ENCODE data around the gene TMEM63A.

TMEM63A gene

DNA sequence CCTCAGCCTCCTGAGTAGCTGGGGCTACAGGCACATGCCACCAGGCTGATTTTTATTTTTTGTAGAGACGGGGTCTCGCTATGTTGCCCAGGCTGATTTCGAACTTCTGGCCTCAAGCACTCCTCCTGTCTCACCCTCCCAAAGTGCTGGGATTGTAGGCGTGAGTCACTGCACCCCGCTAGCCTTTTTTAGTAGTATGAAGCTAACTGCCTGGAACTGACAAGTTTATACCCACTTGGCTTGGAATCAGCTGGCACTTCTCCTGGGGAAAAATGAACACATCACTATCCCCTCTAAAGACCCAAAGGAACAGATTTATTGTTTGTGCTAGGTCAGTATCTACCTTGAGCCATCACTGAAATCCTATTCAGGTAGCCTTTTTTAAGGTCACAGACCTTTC, 19.0 kb downstream of the TMEM63A start:
- DNase-seq, result no peak

DNA sequence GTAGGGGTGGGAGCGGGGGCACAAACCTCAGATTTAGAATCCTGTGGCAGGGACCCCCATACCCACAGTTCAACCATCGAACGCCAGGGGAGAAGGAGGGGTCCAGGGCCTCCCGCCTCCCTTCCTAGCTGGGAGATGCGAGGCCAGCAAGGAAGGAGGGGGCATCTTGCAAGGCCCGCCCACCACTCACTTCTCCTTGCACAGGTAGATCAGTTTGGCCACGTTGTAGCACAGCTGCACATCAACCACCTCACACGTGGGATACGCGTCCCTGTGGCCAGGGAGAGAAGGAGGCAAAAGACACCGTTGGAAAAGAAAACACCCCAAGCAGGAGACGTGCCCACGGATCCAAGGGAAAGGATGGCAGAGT, 19.6 kb downstream of the TMEM63A start:
- no peak for DNase-seq

GRCh38 chr1:225861834-225862580, 20.2 kb downstream of the TMEM63A start:
- DNase-seq, result no peak

GRCh38 chr1:225860876-225861441, 21.2 kb downstream of the TMEM63A start:
- no peak for DNase-seq

DNA sequence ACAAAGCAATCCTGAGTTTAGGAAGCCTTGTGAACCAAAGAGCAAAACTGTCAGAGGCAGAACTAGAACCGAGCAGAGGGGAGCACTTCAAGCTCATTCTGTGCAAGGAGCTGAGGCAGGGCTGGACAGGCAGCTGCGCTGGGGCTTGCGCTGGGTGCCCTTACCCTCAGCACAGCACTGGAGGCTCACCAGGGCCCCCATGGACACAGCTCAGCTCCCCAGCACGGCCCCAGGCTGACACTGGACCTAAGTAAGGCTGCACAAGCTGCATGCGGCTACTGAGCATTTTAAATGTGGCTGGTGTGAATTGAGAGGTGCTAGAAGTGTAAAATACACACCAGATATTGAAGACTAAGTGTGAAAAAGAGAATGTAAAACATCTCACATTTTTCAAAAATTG, 22.1 kb downstream of the TMEM63A start:
- DNase-seq, result no peak

DNA sequence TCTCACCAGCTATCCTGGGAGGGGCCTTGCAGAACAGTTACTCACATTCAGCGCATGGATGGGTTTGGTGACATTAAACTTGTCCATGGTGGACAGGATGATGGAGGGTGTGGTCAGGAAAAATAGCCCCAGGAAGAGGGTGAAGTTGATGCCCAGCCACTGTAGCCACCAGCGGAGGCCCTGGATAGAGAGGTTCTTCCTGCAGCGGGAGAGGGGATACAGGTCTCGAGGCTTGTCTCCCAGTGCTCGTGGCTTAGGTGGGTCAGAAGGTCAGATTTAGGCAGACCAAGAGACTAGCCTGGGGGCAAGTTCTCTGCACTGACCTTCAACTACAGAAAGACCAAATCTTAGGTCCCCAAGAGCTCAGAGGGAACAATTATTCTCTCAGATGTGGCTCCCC, 23.0 kb downstream of the TMEM63A start:
- DNase-seq, result no peak

DNA sequence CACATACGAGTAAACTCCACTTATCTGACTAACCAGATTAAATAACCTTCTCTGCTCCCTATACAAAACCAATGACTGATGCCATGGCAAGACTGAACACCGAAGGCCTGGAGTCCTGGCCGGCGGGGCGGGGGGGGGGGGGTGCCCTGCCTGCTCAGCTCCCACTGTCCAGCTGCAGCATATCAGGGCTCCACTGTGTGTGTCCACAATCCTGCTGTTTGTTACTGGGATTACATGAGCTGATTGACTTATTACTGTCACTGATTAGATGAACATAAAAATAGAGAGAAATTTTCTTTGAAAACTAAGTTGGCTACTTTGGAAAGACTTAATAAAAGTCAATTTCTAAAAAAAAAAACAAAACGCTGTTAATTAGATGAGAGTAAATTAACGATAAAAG, 24.9 kb downstream of the TMEM63A start:
- DNase-seq, result no peak

- DNase-seq, result no peak
Observed at GRCh38 chr1:225855503-225856300, 26.5 kb downstream of the TMEM63A start.

DNA sequence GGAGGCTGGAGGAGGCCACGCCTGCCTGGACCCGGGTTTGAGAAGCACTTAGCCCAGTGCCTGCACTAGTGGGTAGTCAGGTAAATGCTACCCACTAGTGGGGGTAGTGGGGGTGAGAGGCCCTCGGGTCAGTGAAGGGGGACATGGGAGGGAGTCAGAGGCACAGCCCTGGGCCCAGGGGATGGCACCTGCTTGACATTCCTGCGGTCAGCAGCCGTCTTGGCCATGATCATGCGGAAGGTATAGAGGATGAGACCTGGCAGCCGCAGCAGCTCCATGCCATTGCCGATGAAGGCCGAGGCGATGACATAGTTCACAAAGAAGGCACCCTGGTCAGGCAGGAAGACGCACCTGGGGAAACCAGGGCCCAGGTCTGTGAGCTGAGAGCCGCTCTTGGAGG, 28.7 kb downstream of the TMEM63A start:
- no peak for DNase-seq

DNA sequence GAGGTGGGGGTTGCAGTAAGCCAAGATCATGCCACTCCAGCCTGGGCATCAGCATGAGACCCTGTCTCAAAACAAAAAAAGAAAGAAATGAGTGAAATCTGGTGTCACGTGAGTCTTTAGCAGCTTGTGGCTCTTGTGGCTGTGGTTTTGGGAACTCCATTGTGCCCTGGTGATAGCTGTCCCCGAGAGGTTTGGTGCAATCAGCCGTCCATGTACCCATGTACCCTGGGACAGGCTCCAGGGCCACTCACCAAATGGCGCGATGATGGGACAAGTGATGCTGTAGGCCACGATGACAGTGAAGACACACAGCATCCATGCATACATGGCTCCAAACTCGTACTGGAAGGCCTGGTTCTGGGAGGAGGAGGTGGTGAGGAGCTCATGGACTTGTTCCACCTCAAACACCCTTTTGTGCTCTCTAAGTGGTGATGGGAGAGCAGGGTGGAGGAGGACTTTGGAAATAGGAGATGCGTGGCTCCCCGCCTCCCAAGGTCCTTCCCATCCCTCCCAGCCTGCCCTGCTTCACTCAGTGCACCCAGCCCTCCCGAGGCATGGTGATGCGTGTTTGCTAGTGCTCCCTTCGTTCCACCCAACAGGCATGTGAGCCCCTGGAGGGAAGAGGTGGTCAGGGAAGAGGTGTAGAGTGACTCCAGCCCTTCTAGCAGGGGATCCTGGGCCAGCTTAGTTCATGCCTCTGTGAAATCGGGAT, 29.6 kb downstream of the TMEM63A start:
- no peak for DNase-seq

GRCh38 chr1:225851805-225852204, 30.4 kb downstream of the TMEM63A start:
- DNase-seq, result no peak

DNA sequence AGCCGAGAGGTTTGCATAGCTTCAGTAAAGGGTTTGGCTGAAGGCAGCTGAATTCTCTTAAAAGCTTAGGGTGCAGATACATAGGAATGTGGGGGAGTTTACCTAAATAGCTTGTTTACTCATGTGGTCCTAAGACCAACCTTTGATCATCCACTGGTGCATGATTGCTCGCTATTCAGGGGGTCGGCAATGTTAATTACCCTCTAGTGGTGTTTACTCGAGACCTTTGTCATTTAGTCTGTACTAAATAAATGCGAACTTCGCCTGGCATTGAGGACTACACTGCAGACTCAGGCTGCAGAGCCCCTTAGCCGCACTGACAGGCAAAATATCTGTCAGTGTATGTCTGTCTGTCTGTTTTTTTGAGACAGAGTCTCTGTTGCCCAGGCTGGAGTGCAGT, 31.8 kb downstream of the TMEM63A start:
- no peak for DNase-seq

DNA sequence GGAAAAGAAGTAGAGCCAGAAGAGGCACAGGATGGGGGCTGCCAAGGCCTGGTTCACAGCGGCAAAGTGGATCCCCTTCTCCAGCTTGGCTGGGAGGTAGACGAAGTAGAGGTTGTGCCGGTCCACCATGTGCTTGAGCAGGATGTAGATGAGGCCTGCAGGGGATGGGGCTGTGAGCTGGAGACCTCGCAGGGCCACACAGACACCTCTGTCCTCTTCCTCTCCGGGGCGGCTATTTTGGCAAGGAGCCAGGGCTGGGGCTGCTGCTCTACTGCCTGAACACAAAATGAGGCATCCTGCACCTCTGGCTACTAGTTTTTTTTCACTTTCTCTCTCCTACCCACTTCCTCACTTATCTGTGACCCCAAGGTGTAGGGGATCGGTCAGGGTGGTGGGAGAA, 32.3 kb downstream of the TMEM63A start:
- DNase-seq, result peak; percentile 49

DNA sequence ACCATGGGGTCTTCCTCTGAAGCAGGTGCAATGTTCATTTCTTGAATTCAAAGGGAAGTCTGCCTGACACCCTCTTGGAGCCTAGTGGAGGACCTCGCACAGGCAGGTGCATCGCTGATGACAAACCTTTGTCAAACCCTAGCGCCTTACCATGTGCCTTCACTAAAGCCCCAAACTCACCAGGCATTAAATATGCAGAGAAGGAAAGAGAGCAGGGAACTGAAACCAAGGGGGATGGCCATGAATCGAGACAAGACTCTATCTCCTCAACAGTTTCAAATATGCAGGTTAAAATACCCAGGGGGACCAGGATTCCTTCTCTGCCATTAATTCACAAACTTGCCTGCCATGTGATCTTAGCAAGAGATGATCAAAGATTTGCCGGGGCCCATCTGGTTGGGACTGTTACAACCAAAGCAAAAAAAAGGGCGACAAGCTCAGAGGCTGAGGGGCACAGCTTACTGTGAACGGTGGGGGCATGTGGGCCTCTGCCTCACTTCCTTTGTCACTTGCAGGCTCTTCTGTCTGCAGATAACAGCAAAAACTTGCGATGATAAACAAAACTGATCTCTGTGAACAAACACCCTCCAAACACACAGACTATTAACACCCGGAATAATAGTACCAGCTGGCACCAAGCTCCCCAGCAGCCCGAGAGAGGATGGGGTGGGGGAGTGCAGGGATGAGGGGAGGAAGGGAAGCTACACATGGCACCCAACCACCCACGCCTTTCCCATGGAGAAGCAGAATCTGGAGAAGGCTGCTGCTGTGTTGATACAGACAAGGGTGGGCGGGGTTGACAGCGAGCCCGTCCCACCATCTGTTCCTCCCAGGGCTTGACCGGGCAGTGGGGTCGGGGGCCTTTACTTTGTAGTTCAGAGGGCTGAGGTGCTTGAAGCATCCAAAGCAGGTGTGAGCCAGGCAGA, 33.9 kb downstream of the TMEM63A start:
- DNase-seq, result peak; percentile 53

DNA sequence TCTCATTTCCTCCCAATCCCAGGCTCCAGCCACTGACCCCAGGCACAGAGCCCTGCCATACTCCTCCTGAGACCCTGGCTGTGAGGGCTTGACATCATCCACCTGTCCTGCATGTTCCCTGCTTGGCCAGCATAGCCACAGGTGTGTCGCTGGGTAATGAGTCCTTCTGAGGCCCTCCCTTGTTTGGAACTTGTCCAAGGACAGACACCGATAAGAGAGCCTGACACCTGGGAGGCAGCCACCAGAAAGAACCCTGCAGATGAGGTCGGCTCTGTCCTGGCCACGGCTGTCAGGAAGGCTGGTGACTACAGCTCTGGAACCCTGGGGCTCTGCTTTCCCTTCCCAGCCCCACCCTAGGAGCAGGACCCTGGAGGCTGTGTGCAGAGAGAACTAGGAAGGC, 34.6 kb downstream of the TMEM63A start:
- no peak for DNase-seq

DNA sequence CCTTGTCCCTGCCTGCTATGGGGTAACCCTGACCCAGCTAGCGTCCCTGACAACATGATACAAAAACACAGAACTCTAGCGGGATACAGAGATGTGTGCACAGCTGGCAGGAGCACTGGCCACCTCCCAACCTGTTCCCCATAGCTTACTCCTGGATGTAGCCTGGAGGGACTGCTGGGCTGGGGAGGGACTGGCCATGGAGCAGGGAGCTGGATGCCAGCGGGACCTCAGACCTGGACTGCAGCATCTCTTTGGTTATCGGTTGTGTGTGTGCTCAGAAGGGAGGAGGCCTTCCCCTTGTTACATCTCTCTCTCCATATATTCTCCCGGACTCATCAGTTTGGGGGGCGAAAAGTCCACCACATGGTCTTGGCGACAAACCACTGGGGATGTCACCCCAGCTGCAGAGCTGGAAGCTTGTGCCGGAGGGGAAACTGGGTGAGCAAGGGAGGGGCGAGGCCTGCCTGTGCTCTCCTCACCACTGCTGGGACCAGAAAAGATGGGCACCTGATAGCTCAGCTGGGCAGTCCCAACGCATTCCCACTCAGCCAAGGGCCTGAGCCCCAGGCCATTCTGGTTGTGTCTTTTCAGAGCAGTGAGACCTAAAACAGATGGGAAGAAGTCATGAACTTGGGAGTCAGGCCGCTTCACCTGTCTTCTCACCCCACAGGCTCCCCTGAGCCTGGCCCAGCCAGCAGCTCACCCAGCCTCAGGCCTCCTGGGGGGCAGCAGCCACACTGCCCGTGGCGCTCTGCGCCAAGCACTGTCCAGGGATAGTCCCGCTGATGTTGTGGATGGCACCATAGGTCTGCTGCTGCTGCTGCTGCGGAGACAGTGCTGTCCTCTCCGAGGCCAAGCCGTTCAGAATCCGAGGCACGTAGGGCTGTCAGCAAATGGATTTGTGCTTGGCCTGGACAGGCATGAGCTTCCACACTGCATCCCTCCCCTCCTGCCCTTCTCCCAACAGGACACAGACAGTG, 35.6 kb downstream of the TMEM63A start:
- DNase-seq, result no peak

DNA sequence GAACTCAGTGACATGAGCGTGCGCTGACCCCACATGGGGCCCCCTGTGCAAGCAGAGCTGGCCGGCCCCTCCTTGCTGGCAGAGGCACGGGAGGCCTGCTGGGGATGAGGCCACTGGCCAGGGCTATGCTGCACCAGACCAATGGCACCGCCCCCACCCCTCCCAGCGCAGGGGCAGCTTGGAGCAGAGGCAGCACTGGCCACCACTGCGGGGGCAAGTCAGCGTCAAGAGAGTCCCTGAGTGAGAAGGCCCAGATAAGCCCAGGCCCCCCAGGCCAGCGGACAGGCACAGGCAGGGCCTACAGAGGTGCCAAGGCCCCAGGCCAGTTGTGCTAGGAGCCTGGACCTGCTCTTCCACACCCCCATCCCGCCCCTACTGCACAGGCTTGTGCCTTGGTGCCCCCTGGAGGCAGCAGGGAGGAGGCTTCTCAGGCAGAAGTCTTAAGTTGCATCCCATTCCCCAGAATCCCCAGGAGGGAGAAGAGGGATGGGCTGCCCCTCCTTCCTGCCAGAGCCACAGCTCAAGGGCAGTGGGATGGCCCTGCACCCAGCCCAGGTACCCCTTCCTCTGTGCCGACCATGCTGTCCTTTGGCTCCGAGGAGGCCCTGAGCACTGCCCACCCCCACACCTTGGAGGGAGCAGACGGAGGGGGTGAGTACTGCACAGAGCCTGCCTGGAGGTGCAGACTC, 36.5 kb downstream of the TMEM63A start:
- peak; percentile 58 for DNase-seq

DNA sequence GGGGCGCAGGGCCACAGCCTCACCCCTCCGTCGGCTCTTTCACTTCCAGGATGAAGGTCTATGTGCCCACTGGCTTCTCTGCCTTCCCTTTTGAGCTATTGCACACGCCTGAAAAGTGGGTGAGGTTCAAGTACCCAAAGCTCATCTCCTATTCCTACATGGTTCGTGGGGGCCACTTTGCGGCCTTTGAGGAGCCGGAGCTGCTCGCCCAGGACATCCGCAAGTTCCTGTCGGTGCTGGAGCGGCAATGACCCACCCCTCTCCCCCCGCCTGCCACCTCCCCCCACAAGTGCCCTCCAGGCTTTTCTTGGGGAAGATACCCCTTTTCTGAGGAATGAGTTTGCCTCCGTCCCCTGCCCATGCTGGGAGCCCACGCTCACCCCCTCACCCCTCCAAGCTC, 37.1 kb downstream of the TMEM63A start:
- no peak for DNase-seq

GRCh38 chr1:225844236-225845061, 37.7 kb downstream of the TMEM63A start:
- DNase-seq, result no peak

DNA sequence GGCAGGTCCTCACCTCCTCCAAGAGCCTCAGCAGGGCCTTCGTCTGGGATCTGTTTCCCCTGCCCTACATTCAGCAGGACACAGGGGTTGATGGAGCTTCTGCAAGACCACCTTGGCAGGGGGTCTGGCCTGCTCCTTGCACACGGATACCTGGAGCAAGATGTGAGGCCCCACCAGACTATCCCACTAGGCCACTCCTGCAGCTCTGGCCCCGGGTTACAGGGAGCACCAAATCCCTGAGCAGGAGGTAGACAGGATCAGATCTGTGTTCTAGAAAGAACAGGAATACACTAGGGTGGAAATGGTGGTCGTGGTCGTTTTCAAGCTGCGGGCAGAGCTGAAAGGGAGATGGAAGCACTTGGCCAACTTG, 38.8 kb downstream of the TMEM63A start:
- no peak for DNase-seq

Measured in CD4-positive, alpha-beta T cell treated with Interleukin-17A for 4 hours (primary cell).